GM12891 (cell line): Measurements from ENCODE around the gene KLHL21.

Experiments
- DNase-seq: peaks from one replicate; pipeline ENCODE4 v3.0.0; 2011; ENCODE audit warnings: low spot score; ENCODE audit not compliant: insufficient read length
- FAIRE-seq: peaks from 2 replicates; lab custom pipeline; 2011; peaks lifted over from hg19 to GRCh38; lab: Jason Lieb, UNC
- PAX5 ChIP-seq: IDR thresholded peaks from 2 replicates; pipeline ENCODE4 v1.6.1; 2011; ENCODE audit warnings: low read length, moderate library complexity, mild to moderate bottlenecking; ENCODE audit not compliant: insufficient read depth, severe bottlenecking
- POLR2A ChIP-seq: IDR thresholded peaks from 2 replicates; pipeline ENCODE4 v1.6.1; 2011; ENCODE audit warnings: low read depth, low read length, control low read depth
- POLR2AphosphoS5 ChIP-seq: IDR thresholded peaks from 2 replicates; pipeline ENCODE4 v1.6.1; 2011; ENCODE audit warnings: low read depth, low read length, control low read depth
- POU2F2 ChIP-seq: IDR thresholded peaks from 2 replicates; pipeline ENCODE4 v1.6.1; 2011; ENCODE audit warnings: low read depth, mild to moderate bottlenecking, control low read depth, low read length, moderate library complexity
- SPI1 ChIP-seq: IDR thresholded peaks from 2 replicates; pipeline ENCODE4 v1.6.1; 2011; ENCODE audit warnings: low read depth, low read length, control low read depth
- TAF1 ChIP-seq: IDR thresholded peaks from 2 replicates; pipeline ENCODE4 v1.6.1; 2011; ENCODE audit warnings: low read depth, low read length, control low read depth

Gene KLHL21

DNA sequence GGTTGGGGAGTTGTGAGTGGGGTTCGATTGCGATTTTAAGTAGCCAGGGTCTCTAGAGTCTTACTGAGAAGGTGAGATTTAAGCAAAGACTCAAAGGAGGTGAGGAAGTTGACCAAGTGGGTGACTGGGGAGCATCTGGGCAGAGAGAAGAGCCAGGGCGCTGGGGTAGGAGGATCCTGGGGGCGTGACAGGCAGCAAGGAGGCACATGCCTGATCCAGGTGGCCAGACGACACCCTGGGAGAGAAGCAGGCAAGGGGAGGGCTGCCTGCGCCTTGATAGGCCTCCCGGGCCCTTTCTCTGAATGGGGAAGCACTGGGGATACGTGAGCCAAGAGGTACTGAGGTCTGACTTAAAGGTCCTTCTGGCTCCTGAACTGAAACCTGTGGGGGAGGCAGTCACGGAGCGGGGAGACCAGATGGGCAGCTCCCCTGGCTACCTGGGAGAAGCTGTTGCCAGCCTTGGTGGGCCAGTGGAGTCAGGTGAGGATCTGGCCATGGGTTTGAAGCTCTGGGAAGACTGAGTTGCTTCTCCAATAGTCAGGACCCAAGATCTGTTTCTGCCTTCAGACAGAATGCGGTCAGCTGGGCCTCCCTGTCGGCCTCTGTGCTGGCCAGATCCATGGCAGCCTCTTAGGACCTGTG lies 17.5 kb downstream of the KLHL21 start:
- TF ChIP-seq POLR2AphosphoS5, result no peak
- TF ChIP-seq PAX5, result no peak
- TF ChIP-seq POU2F2, result no peak
- no peak for TF ChIP-seq TAF1
- no peak for TF ChIP-seq SPI1
- no peak for TF ChIP-seq POLR2A
- no peak for DNase-seq
- no peak for FAIRE-seq

DNA sequence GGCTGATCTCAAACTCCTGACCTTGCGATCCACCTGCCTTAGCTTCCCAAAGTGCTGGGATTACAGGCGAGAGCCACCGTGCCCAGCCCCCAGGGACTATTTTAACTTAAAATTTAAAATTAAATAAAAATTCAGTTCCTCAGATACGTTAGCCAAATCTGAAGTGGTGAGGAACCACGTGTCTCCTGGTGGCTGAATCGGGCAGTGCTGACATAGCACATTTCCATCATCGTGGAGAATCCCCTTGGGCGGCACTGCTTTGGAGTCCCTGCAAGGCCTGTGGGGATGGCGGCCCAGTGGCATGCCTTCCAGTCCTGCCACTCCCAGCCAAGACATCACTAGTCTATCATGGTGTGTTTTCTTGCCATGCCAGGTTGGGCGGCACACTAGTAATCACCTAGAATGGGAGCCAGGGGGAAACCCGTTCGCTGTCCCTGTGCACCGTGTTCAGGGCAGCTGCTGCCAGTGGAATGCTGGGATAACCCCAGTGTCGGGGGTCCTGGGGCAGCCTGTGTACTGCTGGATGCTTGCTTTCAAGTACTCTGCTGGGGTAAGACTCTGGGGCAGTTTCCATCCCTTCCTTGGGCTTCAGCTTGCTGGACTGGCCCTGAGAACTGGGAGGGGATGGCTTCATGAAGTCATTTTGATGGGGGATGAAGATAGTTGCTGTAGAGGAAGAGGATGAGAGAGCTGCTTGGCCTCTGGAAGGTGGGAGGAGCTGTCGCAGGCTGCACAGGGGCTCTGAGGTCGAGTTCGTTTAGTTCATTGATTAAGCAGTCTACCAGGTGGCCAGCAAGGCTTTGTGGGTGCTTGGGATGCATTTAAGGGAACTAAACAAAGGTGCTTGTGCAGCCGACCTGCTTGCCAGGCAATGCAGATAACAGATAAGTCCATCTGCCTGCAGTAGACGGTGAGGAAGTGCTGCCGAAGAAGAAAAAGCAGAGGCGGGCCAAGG lies 18.3 kb downstream of the KLHL21 start:
- DNase-seq (no peak), FAIRE-seq (no peak)
- TF ChIP-seq TAF1 (no peak), POLR2AphosphoS5 (no peak), POU2F2 (no peak), PAX5 (no peak), POLR2A (no peak), SPI1 (no peak)

DNA sequence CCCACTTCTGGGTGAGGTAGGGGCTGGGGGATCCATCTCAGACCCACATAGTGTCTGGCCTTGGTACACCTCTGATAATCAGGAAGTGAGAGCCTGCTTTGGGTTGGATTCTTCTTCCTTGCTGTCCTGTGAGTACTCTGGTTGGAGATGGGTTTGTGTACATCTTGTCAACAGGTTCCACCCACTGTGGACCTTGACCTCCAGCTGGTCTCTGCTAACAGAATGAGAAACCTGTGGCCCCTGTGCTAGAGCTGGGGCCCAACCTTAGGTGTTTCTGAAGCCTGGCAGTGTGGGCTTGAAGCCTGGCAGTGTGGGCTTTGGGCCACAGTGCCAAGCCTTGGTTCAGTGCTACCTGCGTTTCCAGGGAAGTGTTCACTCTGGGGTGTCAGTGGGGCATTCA lies 20.3 kb downstream of the KLHL21 start:
- FAIRE-seq, result no peak
- TF ChIP-seq POLR2AphosphoS5, result no peak
- TF ChIP-seq PAX5, result no peak
- TF ChIP-seq POLR2A, result 0 out of 2 replicates have a peak, but pooled peaks have one; percentile 12
- no peak for TF ChIP-seq POU2F2
- peak; percentile 41 for TF ChIP-seq SPI1
- DNase-seq, result no peak

DNA sequence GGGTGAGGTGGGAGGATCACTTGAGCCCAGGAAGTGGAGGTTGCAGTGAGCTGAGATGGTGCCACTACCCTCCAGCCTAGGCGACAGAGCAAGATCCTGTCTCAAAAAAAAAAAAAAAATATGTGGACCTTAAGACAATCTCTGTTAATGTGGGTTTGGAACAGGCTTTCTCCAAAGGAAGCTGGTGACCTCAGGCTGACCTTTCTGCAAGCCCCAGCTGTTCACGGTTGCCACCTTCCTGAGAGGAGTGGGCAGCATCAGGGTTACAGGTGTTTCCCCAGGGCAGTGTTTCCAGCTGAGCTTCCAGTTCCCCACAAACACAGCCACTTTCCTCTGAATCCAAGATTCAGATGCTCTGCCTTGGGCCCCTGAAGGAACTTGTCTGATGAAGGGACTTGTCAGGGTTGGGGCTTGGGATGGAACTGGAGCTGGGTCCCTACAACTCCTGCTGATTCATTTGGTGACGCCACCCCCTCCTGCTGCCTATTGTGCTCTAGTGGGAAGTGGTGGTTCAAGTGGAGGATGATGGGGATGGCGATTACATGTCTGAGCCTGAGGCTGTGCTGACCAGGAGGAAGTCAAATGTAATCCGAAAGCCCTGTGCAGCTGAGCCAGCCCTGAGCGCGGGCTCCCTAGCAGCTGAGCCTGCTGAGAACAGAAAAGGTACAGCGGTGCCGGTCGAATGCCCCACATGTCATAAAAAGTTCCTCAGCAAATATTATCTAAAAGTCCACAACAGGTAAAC lies 20.9 kb downstream of the KLHL21 start:
- TF ChIP-seq TAF1, result no peak
- no peak for TF ChIP-seq POU2F2
- no peak for TF ChIP-seq POLR2AphosphoS5
- 0 out of 2 replicates have a peak, but pooled peaks have one; percentile 2 for TF ChIP-seq POLR2A
- TF ChIP-seq PAX5, result no peak
- TF ChIP-seq SPI1, result peak; percentile 20; the same call in 1 of the 2 replicates
- no peak for DNase-seq
- peak; percentile 78 for FAIRE-seq

DNA sequence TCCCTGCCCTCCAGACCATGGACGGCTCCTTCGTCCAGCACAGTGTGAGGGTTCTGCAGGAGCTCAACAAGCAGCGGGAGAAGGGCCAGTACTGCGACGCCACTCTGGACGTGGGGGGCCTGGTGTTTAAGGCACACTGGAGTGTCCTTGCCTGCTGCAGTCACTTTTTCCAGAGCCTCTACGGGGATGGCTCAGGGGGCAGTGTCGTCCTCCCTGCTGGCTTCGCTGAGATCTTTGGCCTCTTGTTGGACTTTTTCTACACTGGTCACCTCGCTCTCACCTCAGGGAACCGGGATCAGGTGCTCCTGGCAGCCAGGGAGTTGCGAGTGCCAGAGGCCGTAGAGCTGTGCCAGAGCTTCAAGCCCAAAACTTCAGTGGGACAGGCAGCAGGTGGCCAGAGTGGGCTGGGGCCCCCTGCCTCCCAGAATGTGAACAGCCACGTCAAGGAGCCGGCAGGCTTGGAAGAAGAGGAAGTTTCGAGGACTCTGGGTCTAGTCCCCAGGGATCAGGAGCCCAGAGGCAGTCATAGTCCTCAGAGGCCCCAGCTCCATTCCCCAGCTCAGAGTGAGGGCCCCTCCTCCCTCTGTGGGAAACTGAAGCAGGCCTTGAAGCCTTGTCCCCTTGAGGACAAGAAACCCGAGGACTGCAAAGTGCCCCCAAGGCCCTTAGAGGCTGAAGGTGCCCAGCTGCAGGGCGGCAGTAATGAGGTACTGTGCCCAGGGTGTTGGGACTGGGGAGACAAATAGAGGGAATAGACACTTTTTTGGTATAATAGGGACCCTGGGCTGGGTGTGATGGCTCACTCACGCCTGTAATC lies 21.9 kb downstream of the KLHL21 start:
- no peak for DNase-seq

DNA sequence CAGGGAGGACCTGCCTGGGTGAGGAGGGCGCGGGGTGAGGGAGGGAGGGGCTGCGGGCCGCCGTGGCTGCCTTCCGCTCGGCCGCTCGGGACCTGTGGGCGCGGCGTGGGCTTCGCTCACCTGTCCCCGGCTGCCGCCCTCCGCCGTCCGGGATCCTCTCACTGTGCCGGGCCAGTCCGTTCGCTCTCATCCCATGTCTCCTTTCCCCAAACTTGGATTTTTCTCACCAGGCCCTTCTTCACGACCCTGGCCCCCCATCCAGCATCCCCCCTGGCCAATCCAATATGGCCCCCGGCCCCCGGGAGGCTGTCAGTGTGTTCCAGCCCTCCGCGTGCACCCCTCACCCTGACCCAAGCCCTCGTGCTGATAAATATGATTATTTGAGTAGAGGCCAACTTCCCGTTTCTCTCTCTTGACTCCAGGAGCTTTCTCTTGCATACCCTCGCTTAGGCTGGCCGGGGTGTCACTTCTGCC lies 22.5 kb downstream of the KLHL21 start:
- FAIRE-seq (no peak), DNase-seq (no peak)
- TF ChIP-seq POU2F2 (no peak), SPI1 (no peak), PAX5 (no peak), TAF1 (no peak; the same call in none of the 2 replicates), POLR2AphosphoS5 (no peak), POLR2A (no peak)

More for the DNA sequence above, 21.9 kb downstream of the KLHL21 start:
- TF ChIP-seq POLR2AphosphoS5, result no peak
- peak; percentile 66 for FAIRE-seq

DNA sequence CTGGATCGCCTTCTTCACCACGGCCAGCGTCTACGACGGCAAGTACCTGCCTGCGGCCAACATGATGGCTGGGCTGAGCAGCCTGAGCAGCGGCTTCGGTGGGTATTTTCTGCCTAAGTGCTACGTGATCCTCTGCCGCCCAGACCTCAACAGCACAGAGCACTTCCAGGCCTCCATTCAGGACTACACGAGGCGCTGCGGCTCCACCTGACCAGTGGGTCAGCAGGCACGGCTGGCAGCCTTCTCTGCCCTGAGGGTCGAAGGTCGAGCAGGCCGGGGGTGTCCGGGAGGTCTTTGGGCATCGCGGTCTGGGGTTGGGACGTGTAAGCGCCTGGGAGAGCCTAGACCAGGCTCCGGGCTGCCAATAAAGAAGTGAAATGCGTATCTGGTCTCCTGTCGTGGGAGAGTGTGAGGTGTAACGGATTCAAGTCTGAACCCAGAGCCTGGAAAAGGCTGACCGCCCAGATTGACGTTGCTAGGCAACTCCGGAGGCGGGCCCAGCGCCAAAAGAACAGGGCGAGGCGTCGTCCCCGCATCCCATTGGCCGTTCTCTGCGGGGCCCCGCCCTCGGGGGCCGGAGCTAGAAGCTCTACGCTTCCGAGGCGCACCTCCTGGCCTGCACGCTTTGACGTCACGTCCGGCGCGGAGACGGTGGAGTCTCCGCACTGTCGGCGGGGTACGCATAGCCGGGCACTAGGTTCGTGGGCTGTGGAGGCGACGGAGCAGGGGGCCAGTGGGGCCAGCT lies 23.1 kb downstream of the KLHL21 start, which contains the start of gene ZBTB48:
TSS of gene ZBTB48 (plus strand) at position 621 of the 745 bp plus-strand sequence. CDS start 616 bp downstream, outside the sequence.
- FAIRE-seq, result peak; percentile 100
- DNase-seq, result peak; percentile 100
- TF ChIP-seq TAF1 (peak; percentile 62; the same call in 1 of the 2 replicates), POLR2A (peak; percentile 89), POLR2AphosphoS5 (peak; percentile 93), SPI1 (no peak), POU2F2 (0 out of 2 replicates have a peak, but pooled peaks have one; percentile 29), PAX5 (no peak)
